Fibroblast of mammary gland (primary cell): ENCODE results near the gene LRRC3.

Source experiments
- DNase-seq: peaks from one replicate; pipeline ENCODE4 v3.0.0-alpha.2; 2010; ENCODE audit warnings: low read depth
- H3K4me3 ChIP-seq: 2 replicates; pipeline ENCODE4 v1.5.1; 2011; ENCODE audit warnings: low read depth, mild to moderate bottlenecking, low read length, moderate library complexity; ENCODE audit not compliant: control insufficient read depth
- TF ChIP-seq, protein P1 (sequence below): conservative IDR thresholded peaks from 2 replicates; pipeline ENCODE4 v1.5.1; 2011; ENCODE audit warnings: low read depth, low read length, inconsistent platforms; ENCODE audit not compliant: control insufficient read depth, insufficient read depth

Gene LRRC3, protein sequence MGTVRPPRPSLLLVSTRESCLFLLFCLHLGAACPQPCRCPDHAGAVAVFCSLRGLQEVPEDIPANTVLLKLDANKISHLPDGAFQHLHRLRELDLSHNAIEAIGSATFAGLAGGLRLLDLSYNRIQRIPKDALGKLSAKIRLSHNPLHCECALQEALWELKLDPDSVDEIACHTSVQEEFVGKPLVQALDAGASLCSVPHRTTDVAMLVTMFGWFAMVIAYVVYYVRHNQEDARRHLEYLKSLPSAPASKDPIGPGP

GRCh38 chr21:44454747-44455523 lies at the start of gene LRRC3:
LRRC3 (plus strand) TSS chr21:44455510; CDS start chr21:44456645, 1,135 bp downstream.
- DNase-seq = peak; percentile 72
- TF ChIP-seq, protein P1, sequence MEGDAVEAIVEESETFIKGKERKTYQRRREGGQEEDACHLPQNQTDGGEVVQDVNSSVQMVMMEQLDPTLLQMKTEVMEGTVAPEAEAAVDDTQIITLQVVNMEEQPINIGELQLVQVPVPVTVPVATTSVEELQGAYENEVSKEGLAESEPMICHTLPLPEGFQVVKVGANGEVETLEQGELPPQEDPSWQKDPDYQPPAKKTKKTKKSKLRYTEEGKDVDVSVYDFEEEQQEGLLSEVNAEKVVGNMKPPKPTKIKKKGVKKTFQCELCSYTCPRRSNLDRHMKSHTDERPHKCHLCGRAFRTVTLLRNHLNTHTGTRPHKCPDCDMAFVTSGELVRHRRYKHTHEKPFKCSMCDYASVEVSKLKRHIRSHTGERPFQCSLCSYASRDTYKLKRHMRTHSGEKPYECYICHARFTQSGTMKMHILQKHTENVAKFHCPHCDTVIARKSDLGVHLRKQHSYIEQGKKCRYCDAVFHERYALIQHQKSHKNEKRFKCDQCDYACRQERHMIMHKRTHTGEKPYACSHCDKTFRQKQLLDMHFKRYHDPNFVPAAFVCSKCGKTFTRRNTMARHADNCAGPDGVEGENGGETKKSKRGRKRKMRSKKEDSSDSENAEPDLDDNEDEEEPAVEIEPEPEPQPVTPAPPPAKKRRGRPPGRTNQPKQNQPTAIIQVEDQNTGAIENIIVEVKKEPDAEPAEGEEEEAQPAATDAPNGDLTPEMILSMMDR = no peak
- H3K4me3 ChIP-seq = peak within 1 kb of the TSS; percentile 48

- no peak overlapping the region for H3K4me3 ChIP-seq
- TF ChIP-seq, protein P1 = no peak
- DNase-seq = peak; percentile 46
These were observed 49.1 kb upstream of the LRRC3 start for GRCh38 chr21:44405948-44406872.

DNA sequence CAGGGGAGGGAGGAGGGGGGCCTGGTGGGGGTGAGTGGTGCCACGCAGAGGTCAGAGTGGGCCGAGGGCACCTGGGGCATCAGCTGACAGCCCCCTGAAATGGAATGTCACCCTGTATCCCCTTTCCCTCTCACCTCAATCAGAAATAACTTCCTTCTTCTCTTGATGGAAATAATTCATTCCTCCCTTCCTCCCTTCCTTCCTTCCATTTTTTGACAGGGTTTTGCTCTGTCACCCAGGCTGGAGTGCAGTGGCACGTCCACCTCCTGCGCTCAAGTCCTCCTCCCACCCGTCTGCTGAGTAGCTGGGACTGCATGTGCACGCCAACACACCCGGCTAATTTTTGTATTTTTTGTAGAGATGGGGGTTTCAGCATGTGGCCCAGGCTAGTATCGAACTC lies 48.4 kb upstream of the LRRC3 start:
- DNase-seq = no peak
- TF ChIP-seq, protein P1 = no peak
- H3K4me3 ChIP-seq = no peak overlapping the region

DNA sequence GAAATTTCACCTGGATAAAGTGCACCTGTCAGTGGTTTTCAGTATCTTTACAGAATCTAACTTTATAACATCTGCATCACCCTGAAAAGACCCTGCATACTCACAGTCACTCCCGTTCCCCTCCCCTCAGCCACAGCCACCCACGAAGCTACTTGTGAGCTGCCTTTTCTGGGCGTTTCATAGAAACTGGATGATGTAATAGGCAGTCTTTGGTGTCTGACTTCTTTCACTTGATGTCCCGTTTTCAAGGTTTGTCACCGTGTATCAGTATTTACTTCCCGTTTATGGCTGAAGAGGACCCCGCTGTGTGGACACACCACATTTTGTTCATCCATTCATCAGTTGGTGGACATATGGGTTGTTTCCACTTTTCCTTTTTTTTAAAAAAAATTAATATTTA lies 47.8 kb upstream of the LRRC3 start:
- DNase-seq = no peak
- H3K4me3 ChIP-seq = no peak overlapping the region
- TF ChIP-seq, protein P1 = no peak

GRCh38 chr21:44408226-44408625 lies 47.1 kb upstream of the LRRC3 start:
- no peak for DNase-seq
- H3K4me3 ChIP-seq = no peak overlapping the region
- TF ChIP-seq, protein P1 = no peak

DNA sequence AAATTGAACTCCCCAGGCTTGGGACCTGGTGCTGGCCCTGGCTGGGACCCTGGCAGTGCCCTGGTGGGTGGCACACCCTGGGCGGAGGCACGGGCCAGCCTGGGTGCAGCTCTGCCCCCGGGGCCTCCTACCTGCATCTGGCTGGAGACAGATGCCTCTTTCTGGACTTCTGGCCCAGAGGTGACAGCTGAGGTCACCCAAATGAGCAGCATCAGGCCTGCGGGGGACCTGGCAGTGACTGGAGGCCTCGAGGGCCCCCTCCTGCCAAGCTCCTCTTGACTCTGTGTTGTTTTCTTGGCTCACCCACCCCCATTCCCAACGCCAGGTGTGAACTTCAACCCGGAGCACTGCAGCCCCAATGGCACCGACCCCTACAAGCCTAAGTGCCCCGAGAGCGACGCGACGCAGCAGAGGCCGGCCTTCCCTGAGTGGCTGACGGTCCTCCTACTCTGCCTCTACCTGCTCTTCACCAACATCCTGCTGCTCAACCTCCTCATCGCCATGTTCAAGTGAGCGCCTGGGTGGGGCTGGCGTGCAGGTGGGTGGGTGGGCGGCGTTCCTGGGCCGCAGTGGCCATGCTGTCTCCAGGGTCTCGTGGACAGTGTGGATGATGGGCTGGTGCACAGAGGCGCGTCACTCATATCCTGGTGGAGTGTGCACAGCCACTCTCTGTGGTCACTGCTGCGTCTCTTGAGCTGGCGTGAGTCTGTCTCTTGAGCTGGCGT lies 41.6 kb upstream of the LRRC3 start:
- H3K4me3 ChIP-seq = no peak overlapping the region
- DNase-seq = no peak
- TF ChIP-seq, protein P1 = no peak
